Frontal cortex (tissue), 4 donors: ENCODE results near the gene PFKFB2. TPM values are rescaled to one million over a fixed set of nuclear protein-coding genes. Genes with fewer than 3 reads are reported as not detected.
A peak's percentile ranks its signal among the peaks of the same experiment; 100 is the strongest.

Source experiments
- DNase-seq, 2 donors: peaks; one replicate each; pipeline ENCODE4 v3.0.0; 2012; ENCODE audit warnings: low spot score in 2 of 2
- FAIRE-seq: peaks from 2 replicates; lab custom pipeline; 2012; peaks lifted over from hg19 to GRCh38; lab: Jason Lieb, UNC
- total RNA-seq: library from RNA; depleted of rRNA; stranded (reverse); fragments of >200 nt; gene quantifications from one replicate; pipeline ENCODE4 v1.2.3, GENCODE V29; 2014
- donor health status: control.
- donor health status: control.
- donor health status: control.

PFKFB2 gene
- total RNA-seq, 1 donor from 2014 or later = 9.4 TPM

DNA sequence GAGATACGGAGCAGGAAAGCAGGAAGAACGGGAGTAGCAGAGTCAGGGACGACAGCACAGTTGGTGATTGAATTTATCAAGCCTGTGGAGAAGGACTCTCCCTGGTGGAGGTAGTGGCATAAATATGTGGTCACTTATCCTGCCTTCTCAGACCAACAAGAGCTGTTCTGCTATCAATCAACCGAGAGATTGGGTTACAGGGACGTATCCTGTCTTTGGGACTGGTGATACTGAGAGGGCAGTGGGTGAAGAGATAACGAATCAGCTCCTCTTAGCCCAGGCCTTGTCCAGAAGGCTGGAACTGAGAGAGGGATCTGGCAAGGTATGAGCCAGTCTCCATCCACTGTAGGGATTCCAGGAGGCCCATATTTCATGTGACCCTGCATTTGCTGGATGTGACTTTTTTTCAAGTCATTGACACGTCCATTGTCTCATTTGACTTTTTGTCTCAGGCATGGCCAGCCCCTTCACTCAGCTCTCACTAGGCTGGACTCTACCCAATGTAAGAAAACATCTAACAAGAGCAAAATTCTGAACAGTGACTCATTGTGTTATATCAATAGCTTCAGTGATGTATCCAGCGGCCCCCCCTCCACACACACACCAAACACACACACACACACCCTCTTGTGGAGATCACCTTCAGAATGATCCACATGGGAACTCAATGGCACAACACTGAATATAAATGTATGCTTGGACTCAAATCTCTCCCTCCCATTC, 31.8 kb upstream of the PFKFB2 start:
- FAIRE-seq = no peak
- no peak for DNase-seq

DNA sequence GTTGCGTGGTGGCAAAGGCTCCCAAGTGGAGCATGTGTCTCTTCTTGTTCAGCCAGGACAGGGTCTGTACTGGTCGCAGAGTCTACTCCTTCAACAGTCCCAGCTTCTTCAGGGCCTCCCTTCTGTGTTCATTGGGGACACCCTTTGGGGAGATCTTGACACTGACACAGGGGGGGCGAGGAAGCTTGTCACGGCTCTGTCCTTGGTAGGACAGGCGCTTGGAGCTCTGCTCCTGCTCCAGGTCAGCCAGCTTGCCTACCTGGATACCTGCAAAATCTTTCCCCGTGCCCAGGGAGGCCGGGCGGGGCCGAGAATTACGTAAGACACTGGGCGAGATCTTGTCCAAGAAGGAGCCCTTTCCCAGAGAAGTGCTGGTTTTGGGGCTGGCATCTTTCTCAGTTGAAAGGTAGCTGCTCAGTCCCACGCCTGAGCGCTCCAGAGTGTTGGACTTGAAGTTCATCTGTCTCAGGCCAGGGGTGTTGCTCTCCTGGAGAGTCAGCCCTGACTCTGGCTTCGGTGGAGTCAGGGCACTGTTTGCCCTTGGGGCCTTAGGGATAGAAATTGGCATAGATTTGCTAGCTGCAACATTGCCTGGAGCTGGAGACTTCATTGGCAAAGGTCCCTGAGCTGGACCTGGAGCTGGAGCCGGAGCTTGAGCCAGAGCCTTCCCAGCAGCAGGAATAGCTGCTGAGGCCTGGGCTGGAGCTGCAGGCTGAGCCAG, 31.0 kb upstream of the PFKFB2 start:
- FAIRE-seq (no peak), DNase-seq (no peak)

DNA sequence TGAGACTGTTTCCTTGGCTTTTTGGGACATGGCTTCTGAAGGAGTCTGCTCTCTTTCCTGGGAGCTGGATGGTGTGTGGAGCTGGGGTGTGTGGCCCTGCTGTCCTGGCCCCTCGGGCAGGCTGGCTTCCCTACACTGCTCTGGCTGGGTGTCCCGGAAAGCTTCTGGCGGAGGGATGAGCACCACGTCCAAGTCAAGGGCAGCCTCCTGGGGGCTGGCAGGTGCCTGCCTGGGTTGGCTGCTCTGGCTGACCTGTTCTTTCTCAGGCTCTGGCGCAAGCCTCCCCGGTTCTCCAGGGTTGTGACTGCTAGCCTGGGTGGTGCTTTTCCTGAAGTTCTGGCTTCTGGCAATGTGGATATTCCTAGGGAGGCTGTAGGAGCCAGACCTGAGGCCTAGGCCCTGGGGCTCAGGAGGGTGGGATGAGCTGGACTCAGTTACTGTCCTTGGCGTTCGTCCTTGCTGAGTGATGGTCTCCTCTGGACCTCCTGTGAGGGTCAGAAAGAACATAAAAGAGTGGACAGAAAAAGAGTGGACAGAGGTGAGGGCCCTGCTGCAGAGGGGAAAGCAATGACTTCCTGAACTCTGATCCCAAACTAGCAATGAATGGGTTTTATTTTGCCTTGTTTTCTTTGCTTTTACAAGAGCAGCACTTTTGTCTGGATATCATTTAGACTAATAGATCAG, 29.9 kb upstream of the PFKFB2 start:
- no peak for DNase-seq
- no peak for FAIRE-seq

DNA sequence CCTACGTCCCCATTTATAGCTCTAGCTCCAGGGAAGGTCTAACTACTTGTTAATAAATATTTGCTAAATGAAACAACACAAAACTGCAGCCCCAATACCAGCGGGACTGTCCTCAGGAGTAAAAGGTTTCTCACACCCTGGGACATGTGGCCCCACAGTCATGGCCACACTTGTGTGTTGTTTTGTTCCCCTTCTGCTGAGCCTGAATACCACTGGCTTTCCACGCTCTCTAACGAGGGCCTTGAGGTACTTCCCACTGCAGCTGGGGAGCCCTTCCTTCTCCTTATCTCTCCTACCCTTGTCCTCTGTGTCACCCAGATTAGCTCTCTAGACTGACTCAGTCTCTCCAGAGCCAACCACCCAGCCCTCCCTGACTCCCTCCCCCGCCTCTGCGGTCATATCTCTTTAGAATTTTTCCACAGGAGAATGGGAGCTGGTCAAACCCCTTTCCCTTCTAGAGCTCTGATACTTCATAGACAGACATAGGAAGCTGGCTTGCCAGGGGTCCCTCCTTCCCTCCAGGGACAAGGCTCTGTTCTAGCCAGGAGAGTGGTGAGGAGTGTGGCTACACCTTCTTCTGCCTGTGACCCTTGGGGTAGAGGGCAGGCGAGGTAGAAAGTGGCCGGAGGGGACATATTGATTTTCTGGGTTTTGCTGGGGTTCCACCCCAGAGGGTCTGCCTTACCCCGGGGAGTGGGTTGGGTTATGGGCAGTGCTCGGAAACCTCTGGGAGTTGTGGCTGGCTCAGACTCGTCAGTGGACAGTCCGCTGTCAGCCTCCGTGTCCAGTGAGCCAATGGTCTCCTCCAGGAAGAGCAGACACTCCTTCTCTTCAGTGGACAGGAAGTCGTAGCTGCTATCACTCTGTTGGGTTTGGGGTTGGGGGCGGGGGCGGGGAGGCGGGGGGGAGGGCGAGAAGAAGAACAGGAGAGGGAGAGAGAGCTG, 28.6 kb upstream of the PFKFB2 start:
- no peak for DNase-seq
- no peak for FAIRE-seq

DNA sequence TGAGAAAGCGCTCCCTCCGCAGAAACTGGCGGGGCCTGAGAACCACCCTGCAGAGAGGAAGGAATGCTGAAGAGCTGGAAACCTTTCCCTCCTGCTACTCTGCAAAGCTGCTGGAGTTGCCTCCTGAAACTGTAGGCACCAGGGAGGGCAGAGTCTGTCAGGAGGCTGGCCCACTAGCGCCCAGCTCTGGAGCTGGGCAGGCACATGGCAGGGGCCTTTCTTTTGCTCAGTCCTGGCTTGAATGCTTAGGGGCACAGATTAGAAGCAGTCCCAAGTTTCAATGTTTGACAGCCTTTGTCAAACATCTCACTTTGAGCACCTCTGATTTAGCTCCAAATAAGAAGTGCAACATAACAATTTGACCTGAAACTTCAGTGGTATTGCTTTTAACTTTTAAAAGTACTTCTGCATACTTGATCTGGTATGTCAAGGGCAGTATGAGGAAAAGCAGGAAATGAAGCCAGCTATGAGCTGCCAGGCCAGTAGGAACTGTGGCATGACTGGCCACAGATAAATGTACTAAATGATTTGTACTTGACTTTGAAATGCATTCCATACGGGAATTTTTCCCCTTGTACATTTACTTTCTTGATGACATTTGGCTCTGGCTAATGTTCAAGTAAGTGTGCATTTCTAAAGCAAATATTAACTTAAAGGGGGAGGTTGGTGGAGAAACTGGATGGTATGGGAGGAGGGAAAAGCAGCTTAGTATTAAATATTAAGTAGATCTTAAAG, 27.8 kb upstream of the PFKFB2 start:
- FAIRE-seq (no peak), DNase-seq (no peak)

DNA sequence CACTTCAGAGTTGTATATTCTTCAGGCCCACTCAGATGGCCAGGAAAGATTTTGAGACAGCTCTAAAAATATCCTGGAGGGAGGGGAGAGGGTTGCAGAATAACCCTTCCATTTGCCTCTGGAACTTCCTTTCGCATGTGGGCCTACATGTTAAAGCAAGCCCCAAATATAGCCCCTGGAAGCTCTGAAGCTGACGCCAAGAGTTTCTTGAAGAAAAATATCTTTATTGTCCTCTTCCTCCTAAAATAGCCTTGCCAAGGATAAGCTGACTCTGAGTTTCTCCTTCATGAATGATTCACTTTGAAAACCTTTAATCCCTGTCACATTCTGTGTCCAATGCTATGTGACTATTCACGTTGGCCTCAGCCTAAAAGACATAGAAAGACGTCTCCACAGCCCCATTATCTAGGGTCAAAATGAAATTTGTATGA, 27.0 kb upstream of the PFKFB2 start:
- DNase-seq (peak in 1 of 2 donors; percentile 43), FAIRE-seq (no peak)

DNA sequence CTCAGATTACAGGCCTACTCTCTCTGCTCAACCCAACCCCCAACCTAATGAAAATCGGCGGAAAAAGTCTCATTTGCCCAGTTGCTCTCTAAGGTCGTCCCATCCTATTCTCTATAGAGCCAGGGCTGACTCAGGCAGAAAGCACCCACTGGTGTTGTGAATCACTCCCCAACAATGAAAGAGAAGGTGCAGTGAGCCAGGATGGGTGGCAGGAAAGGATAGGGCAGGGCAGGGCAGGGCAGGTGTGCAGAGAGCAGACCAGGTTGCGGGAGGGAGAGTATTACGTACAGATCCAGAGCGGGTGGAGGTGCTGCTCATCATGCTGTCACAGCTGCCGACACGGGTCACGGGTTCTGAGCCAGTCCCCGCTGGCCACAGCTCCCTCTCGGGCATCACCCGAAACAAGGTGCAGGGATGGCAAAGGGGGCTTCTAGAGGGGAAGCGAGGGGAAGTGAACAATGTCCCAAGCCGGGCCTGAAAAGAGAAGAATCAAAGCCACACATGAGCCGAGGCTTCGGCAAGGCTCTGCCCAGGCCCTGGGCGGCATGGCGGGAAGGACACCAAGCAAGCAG, 25.8 kb upstream of the PFKFB2 start:
- DNase-seq = no peak

DNA sequence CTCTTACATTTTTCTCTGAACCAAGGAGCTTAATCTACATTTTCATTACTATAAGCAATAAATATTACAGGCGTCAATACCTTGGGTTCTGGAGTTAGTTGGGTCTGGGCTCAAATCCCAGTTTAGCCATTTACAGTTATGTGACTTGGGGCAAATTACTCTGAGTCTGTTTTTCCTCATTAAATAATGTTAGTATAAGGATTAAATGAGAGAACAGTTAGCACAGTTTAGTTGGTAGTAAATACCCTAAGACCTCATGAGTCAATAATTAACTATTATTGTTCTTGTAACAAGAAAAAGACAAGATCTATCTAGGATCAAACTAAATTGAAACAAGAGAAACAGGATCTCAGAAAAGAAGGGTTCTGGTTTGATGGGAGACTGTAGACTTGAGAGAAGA, 25.2 kb upstream of the PFKFB2 start:
- DNase-seq (no peak), FAIRE-seq (no peak)

More for the DNA sequence above, 25.8 kb upstream of the PFKFB2 start:
- FAIRE-seq = no peak

DNA sequence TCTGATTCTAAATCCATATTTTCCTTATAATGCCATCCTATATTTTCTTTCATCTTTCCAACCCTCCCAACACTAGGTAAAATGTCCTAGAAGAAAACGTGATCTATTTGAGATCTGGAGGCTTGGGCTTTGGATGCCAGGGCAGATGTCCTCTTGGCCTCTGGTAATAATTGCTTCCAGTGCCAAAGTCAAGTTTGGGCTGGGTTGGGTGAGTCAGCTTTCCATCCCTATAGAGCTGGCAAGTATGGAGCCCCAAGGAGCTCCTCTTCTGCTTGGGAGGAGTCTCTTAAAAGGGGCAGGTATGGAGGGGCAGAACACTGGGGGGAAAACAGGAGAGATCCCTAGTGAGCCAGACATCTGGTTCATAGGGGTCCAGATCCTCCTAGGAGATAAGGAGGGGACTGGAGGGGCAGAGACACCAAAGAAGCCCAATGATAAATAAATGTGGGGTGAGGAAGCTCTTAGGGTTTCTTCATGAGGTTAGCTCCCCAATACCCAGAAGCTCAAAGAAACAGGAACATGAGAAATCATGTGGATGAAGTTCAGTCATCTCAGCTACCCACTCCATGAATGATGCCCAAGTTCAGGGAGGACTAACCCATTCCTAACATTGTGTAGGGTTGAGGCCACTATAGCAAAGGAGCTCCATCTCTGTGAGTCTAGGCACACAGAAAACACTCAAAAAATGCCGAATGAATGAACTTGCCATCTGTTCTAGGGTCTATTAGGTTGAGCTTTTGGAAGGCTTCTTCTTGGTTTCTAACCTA, 24.0 kb upstream of the PFKFB2 start:
- DNase-seq (no peak), FAIRE-seq (no peak)

DNA sequence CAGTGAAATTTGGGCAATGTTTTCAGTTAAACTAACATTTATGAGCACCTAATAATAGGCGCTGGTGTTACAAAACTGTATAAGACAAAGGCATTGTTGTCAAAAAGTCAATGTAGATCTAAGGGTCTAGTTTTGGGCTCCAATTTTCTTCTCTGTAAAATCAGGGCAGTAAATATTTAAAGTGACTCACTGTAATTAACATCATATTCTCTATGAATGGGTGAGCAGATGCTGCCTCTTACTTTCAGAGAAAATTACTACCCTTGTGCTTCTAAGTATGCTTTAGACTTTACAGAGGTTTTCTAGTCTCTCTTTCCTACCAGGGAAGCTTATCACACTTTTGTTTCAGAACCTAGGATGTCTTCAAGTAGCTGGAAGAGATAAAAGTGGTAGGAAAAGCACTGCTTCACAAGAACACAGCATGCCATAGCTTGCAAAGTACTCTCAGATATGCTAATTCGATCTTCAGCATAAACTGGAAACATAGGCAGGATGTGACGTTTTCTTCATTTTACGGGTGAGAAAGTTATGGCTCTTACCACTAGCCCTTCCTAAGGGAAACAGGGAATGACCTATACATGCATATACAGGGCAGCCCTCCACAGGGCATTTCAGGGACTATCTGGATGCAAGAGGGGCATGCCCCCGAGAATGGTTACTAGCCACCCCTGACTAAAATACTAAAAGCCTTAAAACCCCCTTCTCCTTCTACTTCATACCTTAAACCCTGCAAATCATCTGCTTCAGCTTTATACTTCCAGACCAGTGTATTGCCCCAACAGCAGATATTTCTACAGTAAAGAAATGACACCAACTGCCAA, 23.2 kb upstream of the PFKFB2 start:
- FAIRE-seq (no peak), DNase-seq (no peak)

DNA sequence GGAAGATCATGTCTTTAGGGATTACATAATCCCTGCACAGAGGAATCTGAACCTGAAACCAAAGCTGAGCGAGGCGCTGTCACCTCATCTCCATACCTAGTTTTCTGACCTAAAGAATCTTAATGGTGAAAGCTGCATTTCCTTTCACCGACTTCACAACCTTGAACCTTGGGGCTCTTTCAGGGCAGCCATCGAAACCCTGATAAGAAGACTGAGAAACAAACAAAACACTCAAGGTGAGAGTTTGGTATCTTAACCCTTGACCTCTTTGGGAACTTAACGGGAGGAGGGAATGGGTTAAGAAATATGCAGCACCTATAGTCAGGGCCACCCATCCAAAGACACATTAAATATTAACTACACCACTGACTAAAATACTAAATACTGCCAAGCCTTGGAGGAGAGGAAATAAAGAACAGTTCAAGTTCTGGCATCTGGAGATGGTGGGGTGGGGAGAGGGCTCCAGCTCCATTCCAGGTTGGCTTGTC, 22.5 kb upstream of the PFKFB2 start:
- DNase-seq = no peak
- no peak for FAIRE-seq

DNA sequence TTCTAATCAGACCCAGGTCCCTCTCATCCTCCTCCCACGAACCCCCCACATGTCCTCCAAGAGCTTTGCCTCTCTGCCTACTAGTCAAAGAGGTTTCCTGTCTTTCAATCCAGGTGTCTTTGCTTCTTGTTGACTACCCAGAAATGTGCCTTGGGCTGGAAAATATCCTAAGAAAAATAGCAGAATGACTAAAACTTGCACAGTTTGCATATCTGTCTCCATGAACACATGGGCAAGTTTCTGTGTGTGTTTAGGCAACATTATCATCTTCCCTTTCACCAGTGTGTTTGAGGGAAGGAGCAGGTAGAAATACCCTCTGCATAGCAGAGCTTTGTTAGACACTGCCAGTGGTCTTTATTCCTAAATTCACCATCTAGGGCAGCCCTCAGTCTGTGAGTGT, 22.1 kb upstream of the PFKFB2 start:
- DNase-seq (no peak), FAIRE-seq (no peak)

DNA sequence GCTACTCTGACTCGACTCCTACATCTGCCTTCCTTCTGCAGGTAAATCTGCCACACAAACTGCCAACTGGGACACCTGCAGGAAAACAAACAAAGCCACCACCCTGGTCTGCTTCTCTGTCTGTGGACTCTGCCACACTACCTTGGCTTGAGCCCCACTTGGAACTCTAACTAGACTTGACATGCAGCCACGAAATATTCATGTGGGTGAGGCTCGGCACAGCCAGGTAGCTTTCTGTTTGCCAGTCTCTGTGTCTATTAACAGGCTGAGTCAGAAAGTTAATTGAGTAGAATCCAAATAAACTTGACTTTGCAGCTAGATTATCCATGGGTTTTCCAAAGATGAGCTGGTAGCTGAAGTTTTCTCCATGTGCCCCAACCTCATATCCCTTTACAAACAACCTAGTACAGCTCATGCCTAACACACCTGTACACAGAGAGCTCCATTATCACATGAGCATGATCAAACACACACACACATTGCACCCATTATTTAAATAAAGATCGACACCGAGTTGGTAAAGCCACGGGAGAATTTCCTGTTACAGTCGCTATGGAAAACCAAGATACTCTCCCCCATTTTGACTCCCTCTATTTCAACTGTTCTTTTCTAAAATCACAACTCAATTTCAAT, 21.3 kb upstream of the PFKFB2 start:
- FAIRE-seq = no peak
- DNase-seq = no peak

DNA sequence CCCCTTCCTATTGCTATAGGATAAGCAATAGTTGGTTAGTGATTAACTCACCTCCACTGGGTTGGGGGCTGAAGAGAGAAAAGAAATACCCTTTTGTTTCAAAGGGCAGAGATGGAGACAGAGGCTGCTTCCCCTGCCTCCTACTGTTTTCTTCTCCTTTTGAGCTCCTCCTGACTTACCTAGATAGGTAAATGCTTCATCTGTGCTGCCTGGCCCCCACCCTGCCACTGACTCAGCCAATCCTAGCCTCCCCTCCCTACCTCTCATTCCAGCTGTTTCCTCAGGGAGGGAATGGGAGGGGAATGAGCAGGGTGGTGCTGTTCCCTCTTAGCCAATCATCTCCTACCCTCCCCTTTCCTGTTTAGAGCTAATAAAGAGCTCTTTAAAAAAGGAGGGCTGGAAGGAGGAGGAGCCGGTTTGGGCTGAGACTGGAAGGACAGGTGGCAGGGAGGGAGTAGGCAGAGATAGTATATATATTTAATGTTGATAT, 20.5 kb upstream of the PFKFB2 start, which contains the start of gene C1orf116:
C1orf116 (minus strand) TSS at position 229 of the 490 bp plus-strand sequence. CDS start 5,158 bp downstream, outside the sequence.
- no peak for FAIRE-seq
- DNase-seq = no peak

DNA sequence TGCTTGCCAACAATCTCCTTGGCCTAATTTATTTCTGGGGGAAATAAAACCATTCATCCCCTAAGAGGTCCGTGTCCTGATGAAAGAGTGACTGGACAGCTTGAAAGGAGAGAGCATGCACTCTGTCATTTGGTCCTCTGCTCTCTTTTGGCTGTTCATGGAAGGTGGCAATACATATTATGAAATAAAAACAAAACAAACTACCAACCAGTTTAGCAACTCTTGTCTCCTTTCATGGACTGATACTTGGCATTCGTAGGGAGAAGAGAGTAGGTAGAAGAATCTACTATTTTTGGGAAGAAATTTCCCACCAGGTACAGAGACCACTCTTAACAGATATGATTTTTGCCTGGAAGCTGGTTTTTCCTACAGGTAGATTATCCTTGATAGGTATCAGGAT, 19.8 kb upstream of the PFKFB2 start:
- no peak for FAIRE-seq
- no peak for DNase-seq

DNA sequence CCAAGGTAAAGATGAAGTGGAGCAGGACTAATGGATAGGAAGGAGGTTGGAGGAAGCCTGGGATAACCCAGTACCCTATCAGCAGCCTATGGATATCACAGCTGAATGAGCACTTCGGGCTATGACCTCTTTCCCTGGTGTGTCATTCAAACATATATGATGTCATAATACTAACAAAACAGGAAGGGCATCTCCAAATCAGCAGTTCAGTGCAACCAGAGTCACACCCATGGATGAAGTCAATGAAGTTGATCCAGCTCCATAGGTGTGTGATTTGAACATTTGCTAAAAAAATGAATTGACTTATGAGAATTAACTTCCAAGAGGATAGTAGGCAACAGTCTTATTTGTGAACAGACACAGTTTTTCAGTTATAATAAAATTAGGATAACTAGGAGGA, 18.9 kb upstream of the PFKFB2 start:
- DNase-seq (no peak), FAIRE-seq (no peak)
